Renal cortical epithelial cell (primary cell): ENCODE results near the gene ANXA10. TPM values are rescaled to one million over a fixed set of nuclear protein-coding genes. Genes with fewer than 3 reads are reported as not detected.
A peak's percentile ranks its signal among the peaks of the same experiment; 100 is the strongest.
"Not testable (repeated sequence)": the region's sequence is repeated elsewhere in the genome, so short reads cannot be mapped to it uniquely, and the experiment has no call there.

Experiments
- DNase-seq: peaks from one replicate; pipeline ENCODE4 v3.0.0-alpha.2; 2011; ENCODE audit warnings: low read depth
- total RNA-seq: library from RNA; depleted of rRNA; stranded (reverse); fragments of >200 nt; gene quantifications from 2 replicates; pipeline ENCODE4 v1.2.3, GENCODE V29; 2014

ANXA10 gene
- total RNA-seq, 1 donor from 2014 or later, result not detected

DNA sequence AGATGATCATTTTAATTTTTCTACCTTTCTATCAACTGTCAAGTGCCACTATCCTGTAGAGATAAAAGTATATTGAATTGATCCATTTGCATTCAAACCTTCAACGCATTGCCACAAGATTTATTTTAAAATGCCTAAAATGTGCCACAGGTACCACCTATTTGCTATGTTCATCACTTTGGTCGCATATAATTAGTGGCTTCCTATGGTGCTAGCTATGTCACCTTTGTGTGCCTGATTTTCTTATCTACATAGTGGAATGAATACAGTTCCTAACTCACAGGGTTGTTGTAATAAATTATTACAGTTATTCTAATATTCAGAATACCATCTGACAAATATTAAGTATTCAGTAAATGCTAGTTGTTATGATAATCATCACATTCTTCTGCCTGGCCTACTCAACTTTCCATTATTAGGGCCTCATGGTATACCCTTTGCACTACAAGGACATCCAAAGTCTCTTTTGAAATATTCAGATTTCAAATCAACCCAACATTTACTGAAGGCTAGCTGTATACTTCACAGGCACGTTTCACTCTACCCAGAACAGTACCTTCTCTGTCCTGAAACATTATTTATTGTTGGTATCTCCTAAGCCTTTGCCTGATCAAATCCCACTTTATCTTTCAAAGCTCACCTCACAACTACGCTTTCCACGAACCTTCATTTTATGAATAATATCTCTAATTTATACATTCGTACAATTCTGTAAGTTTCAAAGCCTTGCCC lies 62.4 kb downstream of the ANXA10 start:
- DNase-seq, result no peak

DNA sequence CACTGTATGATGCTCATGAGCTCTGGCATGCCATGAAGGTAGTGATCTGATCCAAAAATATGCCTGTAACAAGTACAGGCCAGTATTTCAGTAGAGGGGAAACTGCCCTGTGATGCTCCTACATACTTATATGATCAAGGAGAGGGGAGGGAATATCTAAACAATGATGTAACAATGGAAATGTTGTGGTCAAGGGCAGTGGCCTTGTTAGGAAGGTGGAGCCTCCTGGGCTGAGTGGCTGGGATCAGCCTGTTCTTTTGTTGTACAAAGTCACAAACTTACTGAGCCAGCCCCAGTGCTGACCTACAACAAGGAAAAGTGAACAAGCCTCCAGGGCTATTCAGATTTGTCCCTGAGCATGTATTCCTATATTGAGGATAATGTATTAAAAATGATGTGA lies 70.3 kb downstream of the ANXA10 start:
- DNase-seq, result peak; percentile 33

DNA sequence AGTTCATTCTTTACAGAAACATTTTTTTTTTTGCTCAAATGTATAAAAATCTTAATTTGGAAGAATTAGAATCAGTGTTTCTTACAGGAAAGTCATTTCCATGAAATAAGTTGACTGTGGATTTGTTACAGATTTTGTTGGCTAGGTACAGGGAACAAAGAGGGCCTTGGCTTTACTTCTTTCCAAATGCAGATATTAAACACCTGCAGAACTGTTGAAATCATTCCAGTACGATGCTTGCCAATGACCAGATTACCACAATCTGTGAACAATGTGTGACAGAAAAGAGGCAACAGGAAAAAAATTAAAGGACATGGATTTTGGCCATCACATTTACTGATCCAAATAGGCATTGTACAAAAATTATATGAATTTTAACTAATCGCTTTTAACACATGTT lies 70.8 kb downstream of the ANXA10 start:
- no peak for DNase-seq

DNA sequence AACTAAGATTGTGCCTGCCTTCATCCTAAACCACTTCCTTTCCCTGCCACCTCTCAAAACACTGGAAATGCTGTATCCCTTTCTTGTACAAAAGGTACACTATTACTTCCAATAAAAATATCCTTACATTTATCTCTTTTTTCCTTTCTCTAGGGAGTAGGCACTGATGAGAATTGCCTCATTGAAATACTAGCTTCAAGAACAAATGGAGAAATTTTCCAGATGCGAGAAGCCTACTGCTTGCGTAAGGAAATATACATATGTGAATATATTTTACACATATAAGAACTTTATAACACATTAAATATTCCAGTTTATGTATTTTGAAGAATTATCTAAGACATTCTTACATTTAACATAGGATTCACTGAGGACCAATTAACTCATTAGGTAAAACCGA lies 71.7 kb downstream of the ANXA10 start:
- no peak for DNase-seq

DNA sequence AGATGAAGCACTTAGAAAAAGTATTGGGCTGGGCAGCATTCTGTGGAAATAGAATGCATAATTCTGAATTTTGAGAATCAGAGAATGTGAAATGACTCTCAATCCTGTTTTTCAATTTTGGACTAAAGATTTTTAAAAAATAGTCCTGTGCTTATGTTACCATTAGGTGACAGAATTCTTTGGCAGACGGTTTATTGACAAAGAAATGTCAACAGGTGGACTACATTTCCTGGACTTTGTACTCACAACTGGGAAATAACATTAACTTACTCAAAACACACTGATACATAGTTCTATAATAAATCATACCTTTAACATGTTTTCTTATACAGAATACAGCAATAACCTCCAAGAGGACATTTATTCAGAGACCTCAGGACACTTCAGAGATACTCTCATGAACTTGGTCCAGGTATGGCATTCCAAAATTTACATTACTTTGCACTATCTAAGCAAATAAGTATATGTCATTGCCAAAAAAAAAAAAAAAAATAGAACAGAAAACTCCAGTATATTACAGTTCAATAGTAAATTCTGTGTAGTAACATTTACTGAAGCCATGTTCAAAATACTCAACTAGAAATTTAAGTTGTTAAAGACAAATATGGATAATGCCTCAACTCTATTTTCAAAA lies 72.7 kb downstream of the ANXA10 start:
- no peak for DNase-seq

DNA sequence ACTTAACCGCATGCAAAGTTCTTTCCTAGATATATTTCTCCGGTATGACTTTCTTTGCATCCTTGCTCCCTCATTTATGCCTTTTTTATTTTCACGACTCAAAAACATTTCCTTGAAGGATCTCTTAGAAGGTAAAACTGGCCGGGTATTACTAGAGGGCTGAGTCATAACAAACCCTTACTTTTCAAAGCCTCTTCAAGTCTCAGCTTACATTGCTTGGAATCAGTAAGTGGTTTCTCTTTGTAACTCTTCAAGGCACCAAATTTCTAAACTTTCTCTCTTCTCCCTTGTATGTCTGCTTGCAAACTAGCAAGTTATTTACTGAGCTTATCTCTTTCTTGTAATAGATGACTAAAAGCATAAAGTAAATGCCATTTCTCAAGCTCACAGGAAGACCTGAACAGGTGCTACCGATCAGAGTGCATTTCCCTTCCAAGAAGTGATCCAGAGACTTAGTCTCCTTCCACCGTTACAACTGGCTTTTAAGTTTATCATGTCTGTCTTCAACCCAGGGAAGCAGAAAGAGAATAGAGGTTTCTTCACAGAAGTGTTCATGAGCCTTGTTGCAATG lies 75.5 kb downstream of the ANXA10 start:
- DNase-seq, result no peak

DNA sequence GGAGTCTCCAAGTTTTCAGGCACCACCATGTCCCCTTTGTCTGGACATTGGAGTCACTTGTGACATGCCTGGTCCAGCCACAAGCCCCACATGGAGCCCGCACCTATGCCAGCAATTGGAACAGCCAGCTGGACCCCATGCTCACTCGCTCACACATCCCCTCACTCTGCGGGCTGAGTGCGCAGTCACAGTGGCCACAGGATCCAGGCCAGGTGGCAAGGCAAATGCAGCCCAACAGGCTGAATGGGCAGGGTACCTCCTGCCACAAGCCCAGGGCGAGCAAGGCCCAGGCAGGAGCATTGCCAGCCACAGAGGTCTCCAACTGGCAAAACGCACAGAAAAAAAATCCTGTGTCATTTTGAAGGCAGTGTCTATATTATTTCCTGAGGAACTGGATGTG lies 82.0 kb downstream of the ANXA10 start:
- no peak for DNase-seq

DNA sequence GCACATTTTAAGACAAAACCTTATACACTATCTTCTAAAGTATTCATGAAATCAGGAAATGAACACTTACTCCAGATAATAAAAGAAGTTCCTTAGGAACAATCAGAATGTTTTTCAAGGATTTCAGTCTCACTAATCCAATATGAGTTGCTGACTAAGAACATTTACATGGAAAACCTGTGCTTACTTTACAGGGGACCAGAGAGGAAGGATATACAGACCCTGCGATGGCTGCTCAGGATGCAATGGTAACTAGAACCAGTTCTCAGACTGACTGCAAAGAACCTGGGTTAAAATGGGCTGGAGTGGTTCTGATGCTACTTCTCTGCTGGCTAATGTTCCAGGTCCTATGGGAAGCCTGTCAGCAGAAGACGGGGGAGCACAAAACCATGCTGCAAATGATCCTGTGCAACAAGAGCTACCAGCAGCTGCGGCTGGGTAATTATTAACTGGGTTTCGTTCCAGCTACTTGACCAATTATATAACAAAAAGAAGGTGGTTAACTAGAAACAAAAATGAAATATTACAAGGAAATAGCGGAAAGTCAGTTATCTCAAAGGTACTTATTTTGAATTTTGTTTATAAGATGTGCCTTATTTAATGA lies 85.3 kb downstream of the ANXA10 start:
- DNase-seq, result peak; percentile 81

DNA sequence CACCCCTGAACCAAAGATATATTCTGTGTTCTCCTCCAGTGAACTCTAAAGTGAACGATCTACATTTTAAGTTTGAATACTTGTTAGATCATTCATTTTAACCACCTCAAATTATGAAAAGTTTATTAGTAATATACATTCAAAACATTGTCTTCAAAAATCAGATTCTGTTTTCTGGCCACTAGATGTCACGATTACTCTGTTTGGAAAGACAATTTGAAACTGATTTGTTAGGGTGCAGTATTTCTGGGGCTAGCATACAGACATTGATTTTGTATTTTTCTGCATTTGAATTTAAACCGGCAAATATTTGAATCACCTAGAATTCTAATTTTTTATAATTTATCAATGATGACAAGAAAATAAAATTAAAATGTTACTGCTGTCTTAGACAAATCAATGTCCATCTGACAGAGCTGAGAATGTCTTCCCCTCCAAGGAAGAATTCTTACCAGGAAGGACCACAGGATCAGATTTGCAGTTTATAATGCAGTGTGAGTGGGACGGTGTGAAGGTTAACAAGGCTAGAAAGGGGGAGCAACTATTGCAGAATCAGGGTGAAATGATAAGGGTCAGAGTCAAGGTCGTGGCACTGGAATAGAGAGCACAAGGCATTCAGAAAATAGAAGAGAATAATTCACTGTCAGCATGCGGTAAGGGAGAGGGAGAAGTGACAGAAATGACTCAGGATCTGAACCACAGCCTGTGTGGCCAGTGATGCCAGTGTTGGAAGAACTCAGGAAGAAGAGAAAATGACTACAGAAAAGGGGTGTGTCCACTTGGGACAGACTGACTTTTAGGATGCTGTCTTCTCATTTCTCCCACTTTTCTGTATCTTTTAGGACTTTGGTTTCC lies 91.6 kb downstream of the ANXA10 start:
- peak; percentile 37 for DNase-seq

DNA sequence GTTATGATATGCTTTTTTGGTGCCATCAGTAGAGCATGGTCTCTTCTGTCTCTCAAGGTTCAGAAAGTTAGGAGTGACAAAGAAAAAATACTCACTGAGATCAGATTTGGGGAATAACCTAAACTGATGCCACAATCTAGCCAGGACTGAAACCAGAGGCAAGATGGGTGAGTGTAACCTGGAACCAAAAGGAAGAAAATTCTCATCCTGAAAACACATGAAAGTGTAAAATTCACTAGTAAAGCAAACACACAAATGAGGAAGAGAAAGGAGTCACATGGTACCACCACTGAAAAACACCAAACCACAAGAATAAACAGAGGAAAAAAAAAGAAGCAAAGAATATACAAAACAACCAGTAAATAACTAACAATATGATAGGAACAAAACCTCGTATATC lies 96.4 kb downstream of the ANXA10 start:
- no peak for DNase-seq

DNA sequence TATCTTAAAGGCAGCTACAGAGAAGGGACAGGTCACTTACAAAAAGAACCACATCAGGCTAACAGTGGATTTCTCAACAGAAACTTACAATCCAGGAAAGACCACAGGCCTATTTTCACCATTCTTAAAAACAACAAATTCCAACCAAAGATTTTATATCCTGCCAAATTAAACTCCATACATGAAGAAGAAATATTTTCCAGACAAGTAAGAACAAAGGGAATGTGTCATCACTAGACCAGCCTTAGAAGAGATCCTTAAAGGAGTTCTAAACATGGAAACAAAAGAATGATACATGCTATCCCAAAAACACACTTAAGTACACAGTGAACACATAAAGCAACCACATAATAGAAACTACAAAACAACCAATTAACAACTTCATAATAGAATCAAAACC lies 105.6 kb downstream of the ANXA10 start:
- DNase-seq, result no peak

DNA sequence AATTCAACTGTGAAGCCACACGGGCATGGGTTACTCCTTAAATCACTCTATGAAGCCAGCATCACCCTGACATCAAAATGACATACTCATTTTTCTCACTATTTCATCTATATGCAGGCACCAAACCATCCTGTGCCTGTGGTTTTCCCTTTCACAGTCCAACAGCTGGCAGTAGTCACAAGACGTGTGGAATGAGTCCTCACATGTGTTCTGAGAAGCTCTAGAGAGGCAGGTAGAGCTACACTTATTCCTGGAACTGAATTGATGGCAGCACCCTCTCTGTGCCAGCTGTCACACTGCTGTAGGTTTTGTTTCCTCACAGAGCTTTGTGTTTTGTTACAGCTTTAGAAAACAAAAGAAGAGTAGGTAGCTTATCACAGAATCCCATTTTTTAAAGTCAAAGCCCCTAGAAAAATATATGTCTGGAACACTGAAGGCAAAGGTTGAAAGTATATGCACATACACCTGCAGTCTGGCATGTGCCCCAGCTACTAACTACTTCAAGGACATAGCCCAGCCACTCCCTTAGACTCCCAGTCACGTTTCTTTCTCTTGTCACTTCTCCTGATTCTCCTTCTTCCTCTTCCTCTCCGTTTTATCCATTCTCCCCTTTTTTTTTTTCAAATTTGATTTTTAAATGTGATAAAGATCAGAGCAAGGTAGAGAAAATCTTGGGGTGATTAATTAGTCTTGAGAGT lies 107.1 kb downstream of the ANXA10 start:
- DNase-seq, result no peak

DNA sequence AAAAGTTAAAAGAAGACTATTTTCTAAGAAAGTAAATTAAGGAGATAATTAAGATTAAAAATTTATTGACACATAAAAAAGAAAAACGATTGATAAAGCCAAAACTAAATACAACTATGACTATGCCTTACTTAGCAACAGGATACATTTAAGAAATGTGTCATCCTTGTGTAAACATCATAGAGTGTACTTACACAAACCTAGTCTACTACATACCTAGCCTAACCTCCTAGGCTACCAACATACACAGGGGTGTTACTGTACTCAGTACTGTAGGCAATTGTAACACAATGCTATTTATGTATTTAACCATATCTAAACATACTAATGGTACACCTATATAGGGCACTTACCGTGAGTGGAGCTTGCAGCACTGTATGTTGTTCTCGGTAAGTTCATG lies 108.3 kb downstream of the ANXA10 start:
- DNase-seq, result no peak

DNA sequence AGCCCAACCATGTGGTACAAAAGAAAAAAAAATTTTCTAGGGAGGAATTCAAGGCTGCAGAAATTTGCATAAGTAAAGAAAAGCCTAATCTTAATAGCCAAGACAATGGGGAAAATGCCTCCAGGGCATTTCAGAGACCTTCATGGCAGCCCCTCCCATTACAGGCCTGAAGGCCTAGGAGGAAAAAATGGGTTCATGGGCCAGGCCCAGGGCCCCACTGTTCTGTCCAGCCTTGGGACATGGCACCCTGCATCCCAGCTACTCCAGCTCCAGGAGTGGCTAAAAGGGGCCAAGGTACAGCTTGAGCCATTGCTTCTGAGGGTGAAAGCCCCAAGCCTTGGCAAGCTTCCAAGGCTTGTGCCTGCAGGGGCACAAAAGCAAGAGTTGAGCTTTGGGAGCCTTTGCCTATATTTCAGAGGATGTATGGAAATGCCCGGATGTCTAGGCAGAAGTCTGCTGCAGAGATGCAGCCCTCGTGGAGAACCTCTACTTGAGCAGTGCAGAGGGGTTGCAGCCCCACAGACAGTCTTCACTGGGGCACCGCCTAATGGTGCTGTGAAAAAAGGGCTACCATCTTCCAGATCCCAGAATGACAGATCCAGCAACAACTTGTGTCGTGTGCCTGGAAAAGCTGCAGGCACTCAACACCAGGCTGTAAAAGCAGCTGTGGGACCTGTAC lies 111.0 kb downstream of the ANXA10 start:
- DNase-seq, result no peak

DNA sequence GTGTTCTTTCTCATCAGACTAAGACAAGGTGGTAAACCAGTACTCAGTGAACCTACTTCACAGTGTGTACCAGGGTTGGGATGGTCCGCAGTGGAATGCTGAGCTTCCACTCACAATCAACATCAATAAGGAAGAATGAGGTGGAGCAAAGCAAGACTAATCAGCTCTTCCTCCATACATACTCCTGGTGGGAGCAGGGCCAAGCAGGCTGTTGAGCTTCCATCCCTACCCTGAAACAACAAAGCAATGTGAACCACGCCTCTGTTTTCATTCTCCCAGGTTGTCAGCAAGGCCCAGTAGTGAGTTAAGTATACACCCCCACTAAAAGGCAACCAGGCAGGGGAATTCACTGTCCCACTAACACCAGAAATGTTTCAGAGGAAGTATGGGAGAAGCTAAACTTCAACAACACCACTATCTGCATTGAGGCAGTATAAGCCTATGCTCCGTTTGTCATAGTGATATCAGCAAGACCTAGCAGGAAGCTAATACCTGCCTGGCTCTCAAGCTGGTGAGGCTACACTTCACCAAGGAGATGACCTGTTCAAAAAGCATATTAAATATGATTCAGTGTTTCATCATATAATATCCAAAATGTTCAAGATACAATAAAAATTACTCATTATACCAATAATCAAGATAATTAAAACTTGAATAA lies 116.7 kb downstream of the ANXA10 start:
- no peak for DNase-seq

DNA sequence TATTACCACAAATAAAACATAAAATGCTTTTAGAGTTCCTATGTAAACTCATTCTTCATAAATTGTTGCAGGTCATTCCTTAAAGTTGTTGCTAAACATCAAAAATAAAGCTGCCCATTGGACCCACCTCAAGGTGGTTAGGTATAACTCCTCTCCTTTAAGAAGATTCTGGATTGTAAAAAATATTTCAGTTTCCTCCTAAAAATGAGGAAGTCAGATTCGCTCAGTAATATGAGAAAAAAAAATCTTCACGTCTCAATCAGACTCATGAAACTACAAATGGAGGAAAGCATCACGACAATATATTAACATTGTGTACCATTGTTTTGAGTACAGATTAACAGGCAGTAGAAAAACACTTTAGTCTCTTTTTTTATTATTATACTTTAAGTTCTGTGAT lies 120.3 kb downstream of the ANXA10 start:
- no peak for DNase-seq

DNA sequence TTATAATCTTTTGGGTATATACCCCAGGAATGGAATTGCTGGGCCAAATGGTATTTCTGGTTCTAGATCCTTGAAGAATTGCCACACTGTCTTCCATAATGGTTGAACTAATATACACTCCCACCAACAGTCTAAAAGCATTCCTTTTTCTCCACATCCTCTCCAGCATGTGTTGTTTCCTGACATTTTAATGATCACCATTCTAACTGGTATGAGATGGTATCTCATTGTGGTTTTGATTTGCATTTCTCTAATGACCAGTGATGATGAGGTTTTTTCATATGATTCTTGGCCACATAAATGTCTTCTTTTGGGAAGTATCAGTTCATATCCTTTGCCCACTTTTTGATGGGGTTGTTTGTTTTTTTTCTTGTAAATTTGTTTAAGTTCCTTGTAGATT lies 121.2 kb downstream of the ANXA10 start:
- DNase-seq, result not testable (repeated sequence)

DNA sequence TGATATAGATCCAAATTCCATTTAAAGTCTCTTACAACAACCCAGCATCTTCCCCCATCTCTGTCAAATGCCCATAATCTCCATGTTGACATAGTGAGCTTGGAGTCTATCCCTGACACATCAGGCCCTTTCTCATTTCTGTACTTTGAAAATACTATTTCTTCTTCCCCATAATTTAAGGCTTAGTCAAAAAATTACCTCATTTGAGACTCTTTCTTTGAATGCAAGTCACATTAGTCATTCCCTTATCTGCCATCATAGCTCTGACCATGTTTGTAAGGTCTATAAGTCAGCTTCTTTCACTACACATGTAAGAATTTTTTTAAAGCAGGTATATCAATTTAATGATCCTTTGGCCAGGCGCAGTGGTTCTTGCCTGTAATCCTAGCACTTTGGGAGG lies 126.3 kb downstream of the ANXA10 start:
- DNase-seq, result peak; percentile 51

DNA sequence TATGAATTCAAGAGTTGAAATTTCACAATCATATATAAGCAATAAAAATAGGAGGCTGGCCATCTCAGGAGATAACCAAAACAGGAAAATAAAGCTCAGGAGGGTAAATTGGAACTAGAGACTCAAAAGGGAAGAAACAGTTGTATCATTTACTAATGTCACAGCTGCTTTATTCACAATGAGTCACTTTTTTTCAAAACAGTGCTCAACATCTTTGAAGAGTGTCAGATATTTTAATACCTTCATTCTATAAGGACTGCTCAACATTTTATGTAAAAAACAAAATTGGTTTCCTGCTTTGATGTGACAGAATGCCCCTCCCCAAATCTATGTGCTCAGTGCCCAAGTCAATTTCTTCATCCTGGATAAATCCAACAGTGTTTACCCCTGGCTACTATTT lies 128.6 kb downstream of the ANXA10 start:
- no peak for DNase-seq

DNA sequence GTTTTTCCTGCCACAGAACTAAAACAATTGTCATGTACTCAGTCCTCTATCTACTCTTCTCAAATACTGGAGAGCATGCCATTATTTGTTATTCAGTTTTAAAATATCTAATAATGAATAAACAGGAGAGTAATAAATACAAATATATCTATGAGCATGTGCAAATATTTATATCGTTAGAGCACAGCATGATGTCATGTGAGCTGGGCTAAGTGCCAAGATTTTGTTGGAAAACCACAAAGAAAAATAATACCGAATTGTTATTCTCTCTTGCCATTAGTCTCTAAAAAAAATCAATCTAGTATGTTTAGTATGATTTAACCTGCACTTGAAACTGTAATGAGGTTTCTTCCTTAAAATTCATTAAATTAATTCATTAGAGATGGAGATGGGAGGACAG lies 129.0 kb downstream of the ANXA10 start:
- DNase-seq, result peak; percentile 16
